SK-N-DZ (cell line): ENCODE results near the gene STK36. TPM values are rescaled to one million over a fixed set of nuclear protein-coding genes. Genes with fewer than 3 reads are reported as not detected.

Source experiments
- DNase-seq: peaks from one replicate; pipeline ENCODE4 v3.0.0-alpha.2; 2015; ENCODE audit warnings: low spot score
- polyA plus RNA-seq, 2 experiments: library from polyadenylated mRNA; depleted of rRNA; stranded (reverse); fragments of >200 nt; gene quantifications; 2 replicates each; pipeline ENCODE4 v1.2.3, GENCODE V29; 2014

STK36 gene
- polyA plus RNA-seq (2014; cell fraction: cytosol; rRNA removed): 16.0 and 22.0 TPM in 2 replicates
- 268 and 336 TPM in 2 replicates for polyA plus RNA-seq (2014; cell fraction: nucleus; rRNA removed)

GRCh38 chr2:218671654-218672566, at the start of gene STK36, which contains the start of gene RNF25:
Gene STK36 (plus strand): TSS chr2:218672086. CDS start chr2:218672830, 744 bp downstream.
Gene RNF25 (minus strand): TSS chr2:218672002. CDS start chr2:218671970, 32 bp downstream.
- DNase-seq: peak; percentile 88

GRCh38 chr2:218622606-218623365, 49.1 kb upstream of the STK36 start:
- DNase-seq: no peak

GRCh38 chr2:218623366-218623705, 48.5 kb upstream of the STK36 start:
- no peak for DNase-seq

GRCh38 chr2:218626369-218626768, 45.5 kb upstream of the STK36 start:
- DNase-seq: no peak

- no peak for DNase-seq
These were observed 43.9 kb upstream of the STK36 start for GRCh38 chr2:218627939-218628338.

- DNase-seq: no peak
These were observed 40.0 kb upstream of the STK36 start for GRCh38 chr2:218631837-218632236.

GRCh38 chr2:218635719-218636118, 36.2 kb upstream of the STK36 start:
- DNase-seq: no peak

- no peak for DNase-seq
These were observed 33.5 kb upstream of the STK36 start for GRCh38 chr2:218638372-218638771.

GRCh38 chr2:218642121-218642656, 29.7 kb upstream of the STK36 start:
- DNase-seq: no peak

GRCh38 chr2:218642786-218643185, 29.1 kb upstream of the STK36 start:
- DNase-seq: no peak

GRCh38 chr2:218643751-218644310, 28.1 kb upstream of the STK36 start:
- no peak for DNase-seq

GRCh38 chr2:218644721-218645120, 27.2 kb upstream of the STK36 start:
- DNase-seq: no peak

GRCh38 chr2:218645126-218645525, 26.8 kb upstream of the STK36 start:
- DNase-seq: no peak

GRCh38 chr2:218648088-218648786, 23.6 kb upstream of the STK36 start:
- peak; percentile 50 for DNase-seq

GRCh38 chr2:218648787-218649100, 23.1 kb upstream of the STK36 start:
- DNase-seq: no peak

GRCh38 chr2:218655751-218656150, 16.1 kb upstream of the STK36 start:
- no peak for DNase-seq

GRCh38 chr2:218658671-218659257, 13.1 kb upstream of the STK36 start:
- DNase-seq: peak; percentile 72

- peak; percentile 93 for DNase-seq
These were observed 12.5 kb upstream of the STK36 start, which contains the start of the genes BCS1L and ZNF142 for GRCh38 chr2:218659258-218659987. Gene BCS1L (plus strand): TSS chr2:218659683. CDS start chr2:218660988, 1,305 bp downstream. Gene ZNF142 (minus strand): TSS chr2:218659623. CDS start chr2:218656429, 3,194 bp downstream.

GRCh38 chr2:218659988-218660358, 11.9 kb upstream of the STK36 start:
- DNase-seq: no peak

GRCh38 chr2:218662377-218662776, 9.5 kb upstream of the STK36 start:
- no peak for DNase-seq
